ENCODE measurements around the gene BHLHA9.

BHLHA9 gene

DNA sequence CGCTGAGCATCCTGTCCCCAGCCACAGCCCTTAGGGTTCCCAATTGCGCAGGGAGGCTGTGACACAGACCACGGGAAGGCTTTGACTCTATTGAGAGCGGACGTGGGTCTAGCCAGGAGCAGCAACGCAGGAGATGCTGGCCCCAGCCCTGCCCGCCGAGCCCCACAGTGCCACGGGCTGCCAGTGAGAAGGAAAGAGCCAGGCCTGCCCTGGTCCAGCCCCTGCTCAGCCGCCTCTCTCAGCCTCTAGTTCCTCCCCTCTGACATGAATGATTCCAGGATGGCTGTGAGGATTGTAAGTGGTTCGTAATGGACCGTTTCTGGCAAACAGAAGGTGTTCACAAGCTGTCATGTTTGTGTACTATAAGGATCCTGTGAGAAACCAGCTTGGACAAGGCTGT lies 2.5 kb downstream of the BHLHA9 start:
- TF ChIP-seq ZFX (IDR thresholded peaks at IDR 0.05): no peak
- TF ChIP-seq, protein P1, sequence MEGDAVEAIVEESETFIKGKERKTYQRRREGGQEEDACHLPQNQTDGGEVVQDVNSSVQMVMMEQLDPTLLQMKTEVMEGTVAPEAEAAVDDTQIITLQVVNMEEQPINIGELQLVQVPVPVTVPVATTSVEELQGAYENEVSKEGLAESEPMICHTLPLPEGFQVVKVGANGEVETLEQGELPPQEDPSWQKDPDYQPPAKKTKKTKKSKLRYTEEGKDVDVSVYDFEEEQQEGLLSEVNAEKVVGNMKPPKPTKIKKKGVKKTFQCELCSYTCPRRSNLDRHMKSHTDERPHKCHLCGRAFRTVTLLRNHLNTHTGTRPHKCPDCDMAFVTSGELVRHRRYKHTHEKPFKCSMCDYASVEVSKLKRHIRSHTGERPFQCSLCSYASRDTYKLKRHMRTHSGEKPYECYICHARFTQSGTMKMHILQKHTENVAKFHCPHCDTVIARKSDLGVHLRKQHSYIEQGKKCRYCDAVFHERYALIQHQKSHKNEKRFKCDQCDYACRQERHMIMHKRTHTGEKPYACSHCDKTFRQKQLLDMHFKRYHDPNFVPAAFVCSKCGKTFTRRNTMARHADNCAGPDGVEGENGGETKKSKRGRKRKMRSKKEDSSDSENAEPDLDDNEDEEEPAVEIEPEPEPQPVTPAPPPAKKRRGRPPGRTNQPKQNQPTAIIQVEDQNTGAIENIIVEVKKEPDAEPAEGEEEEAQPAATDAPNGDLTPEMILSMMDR (conservative IDR thresholded peaks at IDR 0.05): no peak
- H3K27ac ChIP-seq: no peak overlapping the region

GRCh38 chr17:1273492-1274244 lies 3.4 kb downstream of the BHLHA9 start:
- no peak overlapping the region for H3K27ac ChIP-seq

GRCh38 chr17:1274245-1274608 lies 4.0 kb downstream of the BHLHA9 start:
- no peak for TF ChIP-seq ZFX (IDR thresholded peaks at IDR 0.05)
- TF ChIP-seq, protein P1 (conservative IDR thresholded peaks at IDR 0.05): no peak
- H3K27ac ChIP-seq: no peak overlapping the region

More at GRCh38 chr17:1273492-1274244, 3.4 kb downstream of the BHLHA9 start:
- TF ChIP-seq, protein P1 (conservative IDR thresholded peaks at IDR 0.05): no peak
- no peak for TF ChIP-seq ZFX (IDR thresholded peaks at IDR 0.05)

DNA sequence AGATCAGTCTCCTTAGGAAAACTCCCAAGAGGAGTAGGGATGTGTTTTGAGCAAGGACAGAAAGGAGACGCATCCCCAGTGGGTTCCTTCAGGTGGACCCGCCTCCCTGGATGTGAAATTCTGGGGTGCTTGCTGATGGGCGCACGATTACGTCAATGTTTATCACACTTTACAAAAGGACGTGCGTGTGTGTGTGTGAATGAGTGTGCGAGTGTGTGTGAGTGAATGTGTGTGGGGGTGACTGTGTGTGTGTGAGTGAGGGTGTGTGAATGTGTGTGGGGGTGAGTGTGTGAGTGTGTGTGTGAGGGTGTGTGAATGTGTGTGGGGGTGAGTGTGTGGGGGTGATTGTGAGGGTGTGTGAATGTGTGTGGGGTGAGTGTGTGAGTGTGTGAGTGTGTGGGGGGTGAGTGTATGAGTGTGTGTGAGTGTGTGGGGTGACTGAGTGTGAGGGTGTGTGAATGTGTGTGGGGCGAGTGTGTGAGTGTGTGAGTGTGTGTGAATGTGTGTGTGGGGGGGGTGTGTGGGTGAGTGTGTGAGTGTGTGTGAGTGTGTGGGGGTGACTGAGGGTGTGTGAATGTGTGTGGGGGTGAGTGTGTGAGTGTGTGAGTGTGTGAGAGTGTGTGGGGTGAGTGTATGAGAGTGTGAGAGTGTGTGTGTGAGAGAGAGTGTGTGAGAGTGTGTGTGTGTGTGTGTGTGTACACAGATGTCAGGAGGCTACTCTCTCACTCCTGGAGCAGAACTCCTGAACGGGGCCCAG lies 5.1 kb downstream of the BHLHA9 start:
- no peak overlapping the region for H3K27ac ChIP-seq
- TF ChIP-seq, protein P1 (conservative IDR thresholded peaks at IDR 0.05): no peak
- no peak for TF ChIP-seq ZFX (IDR thresholded peaks at IDR 0.05)

GRCh38 chr17:1275962-1276736 lies 5.9 kb downstream of the BHLHA9 start:
- no peak overlapping the region for H3K27ac ChIP-seq
- TF ChIP-seq, protein P1 (conservative IDR thresholded peaks at IDR 0.05): peak; percentile 89
- TF ChIP-seq ZFX (IDR thresholded peaks at IDR 0.05): no peak

DNA sequence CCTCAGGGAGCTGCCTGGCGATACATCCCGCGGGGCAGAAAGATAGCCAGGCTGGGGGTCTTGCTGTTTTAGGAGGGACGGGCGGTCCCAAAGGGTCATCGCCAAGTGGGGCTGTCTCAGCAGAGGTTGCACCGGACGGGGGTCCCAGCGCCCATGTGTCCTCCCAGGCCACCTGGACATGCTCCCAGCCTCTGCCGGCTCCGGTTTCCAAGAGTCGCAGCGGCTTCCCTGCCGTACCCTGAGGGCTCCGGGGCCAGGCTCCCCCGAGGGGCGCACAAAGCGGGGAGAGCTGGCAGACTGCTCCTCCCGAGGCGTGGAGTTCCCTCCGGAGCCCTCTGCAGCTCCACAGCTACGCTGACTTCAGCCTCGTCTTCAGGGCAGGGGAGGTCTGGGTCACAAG lies 10.4 kb downstream of the BHLHA9 start:
- no peak for TF ChIP-seq ZFX (IDR thresholded peaks at IDR 0.05)
- TF ChIP-seq, protein P1 (conservative IDR thresholded peaks at IDR 0.05): no peak
- no peak overlapping the region for H3K27ac ChIP-seq

All from C4-2B (cell line).